Measurements from ENCODE around the gene ANKRD33B.

DNA sequence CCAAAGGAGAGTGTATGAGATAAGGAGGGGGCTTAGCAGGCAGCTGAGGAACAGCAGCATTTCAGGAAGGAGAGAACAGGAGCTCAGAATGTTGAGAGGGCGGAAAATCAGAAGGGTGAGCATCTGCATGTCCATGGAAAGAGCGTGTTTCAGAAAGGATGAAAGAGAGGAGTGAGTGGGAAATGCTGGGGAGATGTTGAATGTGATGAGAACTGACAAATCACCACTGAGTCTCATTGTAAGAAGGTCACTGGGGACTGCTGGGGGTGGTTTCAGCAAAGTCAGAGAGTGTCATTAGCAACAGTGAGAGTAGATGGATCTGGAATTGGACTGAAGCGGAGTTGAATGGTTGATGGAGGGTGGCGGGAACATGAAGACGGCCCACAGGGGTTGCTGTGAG lies 65.8 kb downstream of the ANKRD33B start:
- TF ChIP-seq, protein P1, sequence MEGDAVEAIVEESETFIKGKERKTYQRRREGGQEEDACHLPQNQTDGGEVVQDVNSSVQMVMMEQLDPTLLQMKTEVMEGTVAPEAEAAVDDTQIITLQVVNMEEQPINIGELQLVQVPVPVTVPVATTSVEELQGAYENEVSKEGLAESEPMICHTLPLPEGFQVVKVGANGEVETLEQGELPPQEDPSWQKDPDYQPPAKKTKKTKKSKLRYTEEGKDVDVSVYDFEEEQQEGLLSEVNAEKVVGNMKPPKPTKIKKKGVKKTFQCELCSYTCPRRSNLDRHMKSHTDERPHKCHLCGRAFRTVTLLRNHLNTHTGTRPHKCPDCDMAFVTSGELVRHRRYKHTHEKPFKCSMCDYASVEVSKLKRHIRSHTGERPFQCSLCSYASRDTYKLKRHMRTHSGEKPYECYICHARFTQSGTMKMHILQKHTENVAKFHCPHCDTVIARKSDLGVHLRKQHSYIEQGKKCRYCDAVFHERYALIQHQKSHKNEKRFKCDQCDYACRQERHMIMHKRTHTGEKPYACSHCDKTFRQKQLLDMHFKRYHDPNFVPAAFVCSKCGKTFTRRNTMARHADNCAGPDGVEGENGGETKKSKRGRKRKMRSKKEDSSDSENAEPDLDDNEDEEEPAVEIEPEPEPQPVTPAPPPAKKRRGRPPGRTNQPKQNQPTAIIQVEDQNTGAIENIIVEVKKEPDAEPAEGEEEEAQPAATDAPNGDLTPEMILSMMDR (IDR thresholded peaks at IDR 0.05), result no peak
- no peak for TF ChIP-seq EP300 (IDR thresholded peaks at IDR 0.05)
